Endothelial cell of umbilical vein (primary cell): Measurements from ENCODE around the gene CLSTN2. TPM values are rescaled to one million over a fixed set of nuclear protein-coding genes. Genes with fewer than 3 reads are reported as not detected.

ENCODE experiments used
- BruUV-seq: library from RNA; stranded (reverse); fragments of 400-500 nt; replicated peaks from 2 replicates; lab custom pipeline; 2021; lab: Mats Ljungman, UMichigan
- CTCF ChIA-PET: fragments of 300-600, 350-600 bp; sonication (Branson Sonifier 250); formaldehyde crosslinking; loops from one replicate; lab custom pipeline; 2021; ENCODE audit warnings: antibody characterized with exemption, inconsistent platforms; lab: Charles Lee
- POLR2A ChIA-PET: fragments of 300-600, 350-600 bp; sonication (Branson Sonifier 250); formaldehyde crosslinking; loops from one replicate; lab custom pipeline; 2021; ENCODE audit warnings: antibody characterized with exemption, inconsistent platforms; lab: Charles Lee
- DNase-seq: peaks from one replicate; pipeline ENCODE4 v3.0.0-alpha.2; 2011; ENCODE audit warnings: low read depth, low spot score
- FAIRE-seq: peaks from 2 replicates; lab custom pipeline; 2011; peaks lifted over from hg19 to GRCh38; lab: Jason Lieb, UNC
- H2AFZ ChIP-seq: 2 replicates; pipeline ENCODE4 v1.6.0; 2012; ENCODE audit warnings: low read depth, low read length, control low read depth, inconsistent platforms
- H3K27ac ChIP-seq: 2 replicates; pipeline ENCODE4 v1.5.1; 2011; ENCODE audit warnings: low read depth, mild to moderate bottlenecking, control low read depth, low read length, moderate library complexity; ENCODE audit not compliant: insufficient read depth
- H3K27me3 ChIP-seq, 2 experiments: 2 replicates each; pipeline versions ENCODE4 v1.6.0 to v1.6.1; 2011; ENCODE audit warnings: low read length in 2 of 2, mixed read lengths in 1 of 2; ENCODE audit not compliant: control insufficient read depth in 2 of 2, insufficient read depth in 2 of 2
- H3K36me3 ChIP-seq, 2 experiments: 2 replicates in 1 of 2; 3 replicates in 1 of 2; pipeline ENCODE4 v1.5.1; 2011; ENCODE audit warnings: low read length in 2 of 2, mild to moderate bottlenecking in 1 of 2, moderate library complexity in 1 of 2; ENCODE audit not compliant: control insufficient read depth in 2 of 2, insufficient read depth in 2 of 2; ENCODE audit errors: extremely low read depth in 1 of 2
- H3K4me1 ChIP-seq: 3 replicates; pipeline ENCODE4 v1.5.1; 2011; ENCODE audit warnings: mild to moderate bottlenecking, low read length; ENCODE audit not compliant: control insufficient read depth, insufficient read depth; ENCODE audit errors: extremely low read depth
- H3K4me2 ChIP-seq: 2 replicates; pipeline ENCODE4 v1.6.1; 2011; ENCODE audit warnings: low read length, control low read depth, mixed read lengths; ENCODE audit not compliant: insufficient read depth
- H3K4me3 ChIP-seq, 3 experiments: fragments of 200-600 bp in 1 of 3; sonication (generic), shearing (Covaris generic) in 1 of 3; replicated peaks in 1 of 3; 2 replicates each; pipeline ENCODE4 v1.5.1; 2011 to 2016; ENCODE audit warnings: control low read depth in 3 of 3, low read length in 3 of 3, mild to moderate bottlenecking in 2 of 3, inconsistent platforms in 1 of 3, low read depth in 1 of 3, moderate library complexity in 1 of 3; ENCODE audit not compliant: insufficient read depth in 1 of 3
- H3K79me2 ChIP-seq: 2 replicates; pipeline ENCODE4 v1.6.0; 2012; ENCODE audit warnings: low read length, inconsistent platforms; ENCODE audit not compliant: control insufficient read depth, insufficient read depth
- H3K9ac ChIP-seq: replicated peaks from 2 replicates; pipeline ENCODE3; 2011; ENCODE audit warnings: low read length, control low read depth; ENCODE audit not compliant: insufficient read depth; ENCODE audit errors: extremely low read depth
- H3K9me1 ChIP-seq: replicated peaks from 3 replicates; pipeline ENCODE4 v1.6.0; 2011; ENCODE audit warnings: mild to moderate bottlenecking, low read length; ENCODE audit not compliant: control insufficient read depth, insufficient read depth; ENCODE audit errors: extremely low read depth
- H3K9me3 ChIP-seq: replicated peaks from 2 replicates; pipeline ENCODE4 v1.5.1; 2012; ENCODE audit warnings: low read length, inconsistent platforms; ENCODE audit not compliant: control insufficient read depth, insufficient read depth
- H4K20me1 ChIP-seq: replicated peaks from 2 replicates; pipeline ENCODE3; 2011; ENCODE audit warnings: mild to moderate bottlenecking, low read length; ENCODE audit not compliant: control insufficient read depth, insufficient read depth; ENCODE audit errors: extremely low read depth
- CTCF ChIP-seq, 2 donors: IDR thresholded peaks; 1 replicate in 1 of 2; 2 replicates in 1 of 2; pipeline ENCODE4 v1.5.1; 2011; ENCODE audit warnings: low read length in 2 of 2, mild to moderate bottlenecking in 2 of 2, moderate library complexity in 2 of 2, control low read depth in 1 of 2, inconsistent platforms in 1 of 2, low read depth in 1 of 2; ENCODE audit not compliant: insufficient read depth in 1 of 2; ENCODE audit errors: extremely low read depth in 1 of 2
- EZH2 ChIP-seq: IDR thresholded peaks from 2 replicates; pipeline ENCODE4 v1.6.1; 2012; ENCODE audit warnings: borderline replicate concordance, low read depth, mild to moderate bottlenecking, moderate library complexity, low read length, inconsistent platforms; ENCODE audit not compliant: severe bottlenecking
- FOS ChIP-seq: IDR thresholded peaks from 2 replicates; pipeline ENCODE4 v1.6.1; 2011; ENCODE audit warnings: mild to moderate bottlenecking, low read length, moderate library complexity, borderline replicate concordance; ENCODE audit not compliant: insufficient read depth
- GATA2 ChIP-seq: IDR thresholded peaks from 2 replicates; pipeline ENCODE4 v1.7.0; 2011; ENCODE audit warnings: low read depth, mild to moderate bottlenecking, moderate library complexity, mixed read lengths, low read length; ENCODE audit not compliant: insufficient read length, insufficient read depth
- JUN ChIP-seq: IDR thresholded peaks from 2 replicates; pipeline ENCODE4 v1.6.1; 2011; ENCODE audit warnings: borderline replicate concordance, low read depth; ENCODE audit not compliant: insufficient read length, insufficient read depth
- MAX ChIP-seq: IDR thresholded peaks from 2 replicates; pipeline ENCODE4 v1.6.1; 2011; ENCODE audit not compliant: insufficient read depth, insufficient read length
- MYC ChIP-seq: IDR thresholded peaks from one replicate; pipeline ENCODE4 v1.6.1; 2011; ENCODE audit warnings: mild to moderate bottlenecking, low read depth, low read length
- POLR2A ChIP-seq: IDR thresholded peaks from 2 replicates; pipeline ENCODE4 v1.6.1; 2012; ENCODE audit warnings: low read depth, mild to moderate bottlenecking, control low read depth, low read length
- POLR2AphosphoS5 ChIP-seq: IDR thresholded peaks from 2 replicates; pipeline ENCODE4 v1.6.1; 2012; ENCODE audit warnings: low read depth, mild to moderate bottlenecking, control low read depth, low read length, moderate library complexity; ENCODE audit not compliant: insufficient read depth
- dilution Hi-C: fragments of 300-500 bp; cut with MboI; formaldehyde crosslinking; loops from one replicate; pipeline ENCODE4 v1.15.0; 2019; ENCODE audit warnings: low sequenced_read_pairs; ENCODE audit not compliant: extremely low pct_ligation_motif_present
- intact Hi-C: fragments of 100-400 bp; cut with micrococcal nuclease; formaldehyde crosslinking; loops from one replicate; pipeline ENCODE4 v1.10.0; 2022
- polyA plus RNA-seq, 4 experiments: library from polyadenylated mRNA; depleted of rRNA in 3 of 4; stranded (reverse) in 3 of 4; unstranded in 1 of 4; fragments of >200 nt; gene quantifications; 2 replicates each; pipeline versions ENCODE4 v1.2.1 to v1.2.3, GENCODE V29; 2011 to 2012; ENCODE audit warnings: missing spikeins in 1 of 4
- total RNA-seq: library from RNA; stranded (reverse); gene quantifications from 2 replicates; pipeline ENCODE4 v1.2.3, GENCODE V29; 2021

The CLSTN2 gene
- total and polyA plus RNA-seq, 2 donors (not counting 3 experiments of a cell fraction or from before 2014, with no cell fraction given) = 0.26 to 0.38 TPM

DNA sequence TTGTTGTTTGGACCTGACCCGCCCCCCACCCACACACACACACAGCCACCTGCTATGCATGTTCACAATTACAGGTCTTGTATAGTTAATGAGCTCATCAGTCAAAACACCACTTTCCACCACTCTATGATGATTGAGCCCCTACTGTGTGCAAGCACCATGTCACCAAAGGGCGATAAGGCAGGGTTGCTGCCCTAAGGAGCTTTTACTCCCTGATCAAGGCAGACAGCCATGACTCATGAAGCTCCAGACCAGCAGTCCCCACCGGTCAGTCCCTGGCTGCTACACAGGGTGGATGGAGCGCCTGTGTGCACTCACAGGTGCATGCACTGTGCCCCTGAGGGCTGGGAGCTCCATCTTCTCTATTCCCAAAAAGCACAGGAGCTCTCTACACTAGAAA, 270.6 kb downstream of the CLSTN2 start:
- intact Hi-C loops (no loop called here), dilution Hi-C loops (no loop called here)
- BruUV-seq = no TSS peak
- Histone ChIP-seq H2AFZ (no peak overlapping the region), H3K9me3 (no peaks in the 10 kb centered on the region), H3K4me1 (no peaks in the 10 kb centered on the region), H3K27ac (no peak overlapping the region), H4K20me1 (no peaks in the 10 kb centered on the region), H3K9ac (no peak overlapping the region), H3K9me1 (no peaks in the 10 kb centered on the region), H3K27me3 (no peaks in the 10 kb centered on the region), H3K4me2 (no peak overlapping the region), H3K79me2 (no peaks in the 10 kb centered on the region), H3K4me3 (no peak overlapping the region), H3K36me3 (no peaks in the 10 kb centered on the region)
- CTCF ChIA-PET = interaction anchor here (0.6 kb wide), 1 partner anchor 66 kb away, joined by 3 read pairs; no protein-coding TSS in a partner anchor
- TF ChIP-seq POLR2A (no peak), POLR2AphosphoS5 (no peak), CTCF (IDR thresholded peaks at IDR 0.05; ENCODE audit: extremely low read depth in 1 of 2, insufficient read depth in 1 of 2, low read depth in 1 of 2, low read length in 2 of 2) (no peak), MAX (no peak)
- DNase-seq = no peak
- no peak for FAIRE-seq
- POLR2A ChIA-PET = no interaction called here

- H2AFZ ChIP-seq = no peak overlapping the region
- POLR2A ChIA-PET = no interaction called here
- DNase-seq = no peak
- H3K27ac ChIP-seq = no peak overlapping the region
- no peaks in the 10 kb centered on the region for H4K20me1 ChIP-seq
- FAIRE-seq = no peak
- no peaks in the 10 kb centered on the region for H3K9me1 ChIP-seq
- H3K36me3 ChIP-seq = no peaks in the 10 kb centered on the region
- H3K4me1 ChIP-seq = no peaks in the 10 kb centered on the region
- no TSS peak for BruUV-seq
- H3K9ac ChIP-seq = no peak overlapping the region
- no peaks in the 10 kb centered on the region for H3K27me3 ChIP-seq
- dilution Hi-C loops (no loop called here), intact Hi-C loops (no loop called here)
- TF ChIP-seq GATA2 = no peak
- no peak for TF ChIP-seq EZH2
- no peak for TF ChIP-seq MYC
- no peak for TF ChIP-seq FOS
- TF ChIP-seq POLR2A = no peak
- TF ChIP-seq CTCF (IDR thresholded peaks at IDR 0.05; ENCODE audit: extremely low read depth in 1 of 2, insufficient read depth in 1 of 2, low read depth in 1 of 2, low read length in 2 of 2) = no peak
- TF ChIP-seq POLR2AphosphoS5 = no peak
- no peak for TF ChIP-seq JUN
- no peak overlapping the region for H3K4me3 ChIP-seq
- H3K4me2 ChIP-seq = no peak overlapping the region
- H3K9me3 ChIP-seq = no peaks in the 10 kb centered on the region
- no peaks in the 10 kb centered on the region for H3K79me2 ChIP-seq
- CTCF ChIA-PET = no interaction called here
Observed at GRCh38 chr3:140206196-140207040, 271.4 kb downstream of the CLSTN2 start.
